Kasumi-1 (cell line): ENCODE data around the gene CHRNG.

Experiments used
- DNase-seq, 2 experiments: peaks; one replicate each; lab custom pipeline; 2025; lab: John Stamatoyannopoulos, UW

CHRNG gene

GRCh38 chr2:232578626-232579025 is 39.1 kb downstream of the CHRNG start:
- DNase-seq, result no peak

- DNase-seq, result no peak
These were observed 41.1 kb downstream of the CHRNG start for GRCh38 chr2:232580648-232580981.

GRCh38 chr2:232581725-232582124 is 42.2 kb downstream of the CHRNG start:
- no peak for DNase-seq

- no peak for DNase-seq
These were observed 44.7 kb downstream of the CHRNG start for GRCh38 chr2:232584238-232584637.

- no peak for DNase-seq
These were observed 47.5 kb downstream of the CHRNG start for GRCh38 chr2:232586943-232587505.

- no peak for DNase-seq
These were observed 48.0 kb downstream of the CHRNG start for GRCh38 chr2:232587512-232587911.

- DNase-seq, result no peak
These were observed 48.5 kb downstream of the CHRNG start for GRCh38 chr2:232588031-232588430.

GRCh38 chr2:232588680-232589585 is 49.4 kb downstream of the CHRNG start:
- DNase-seq, result no peak

GRCh38 chr2:232592772-232593395 is 53.4 kb downstream of the CHRNG start:
- DNase-seq, result no peak

GRCh38 chr2:232593982-232594381 is 54.5 kb downstream of the CHRNG start:
- no peak for DNase-seq
